ENCODE measurements around the gene ADAMTS3. TPM values are rescaled to one million over a fixed set of nuclear protein-coding genes. Genes with fewer than 3 reads are reported as not detected.
"Not testable (repeated sequence)": the region's sequence is repeated elsewhere in the genome, so short reads cannot be mapped to it uniquely, and the experiment has no call there.

Gene ADAMTS3
- total RNA-seq, 1 donor from 2014 or later, result 0.94 TPM

GRCh38 chr4:72553540-72554337, 15.3 kb downstream of the ADAMTS3 start:
- no peak for DNase-seq (ENCODE audit: low spot score)

GRCh38 chr4:72552447-72552846, 16.6 kb downstream of the ADAMTS3 start:
- no peak for DNase-seq (ENCODE audit: low spot score)

- DNase-seq (ENCODE audit: low spot score), result no peak
Observed at GRCh38 chr4:72546456-72546855, 22.6 kb downstream of the ADAMTS3 start.

- not testable (repeated sequence) for DNase-seq (ENCODE audit: low spot score)
Observed at GRCh38 chr4:72540694-72541093, 28.3 kb downstream of the ADAMTS3 start.

GRCh38 chr4:72538006-72538405, 31.0 kb downstream of the ADAMTS3 start:
- no peak for DNase-seq (ENCODE audit: low spot score)

GRCh38 chr4:72536443-72536842, 32.6 kb downstream of the ADAMTS3 start:
- no peak for DNase-seq (ENCODE audit: low spot score)

- no peak for DNase-seq (ENCODE audit: low spot score)
Observed at GRCh38 chr4:72531768-72532290, 37.2 kb downstream of the ADAMTS3 start.

GRCh38 chr4:72531322-72531721, 37.7 kb downstream of the ADAMTS3 start:
- DNase-seq (ENCODE audit: low spot score), result no peak

GRCh38 chr4:72529148-72529822, 39.7 kb downstream of the ADAMTS3 start:
- DNase-seq (ENCODE audit: low spot score), result no peak

GRCh38 chr4:72527038-72527646, 41.9 kb downstream of the ADAMTS3 start:
- DNase-seq (ENCODE audit: low spot score), result no peak

GRCh38 chr4:72525938-72526337, 43.1 kb downstream of the ADAMTS3 start:
- DNase-seq (ENCODE audit: low spot score), result no peak

- DNase-seq (ENCODE audit: low spot score), result no peak
Observed at GRCh38 chr4:72522440-72522839, 46.6 kb downstream of the ADAMTS3 start.

- DNase-seq (ENCODE audit: low spot score), result no peak
Observed at GRCh38 chr4:72513227-72513626, 55.8 kb downstream of the ADAMTS3 start.

- no peak for DNase-seq (ENCODE audit: low spot score)
Observed at GRCh38 chr4:72507860-72508419, 61.1 kb downstream of the ADAMTS3 start.

GRCh38 chr4:72507167-72507566, 61.9 kb downstream of the ADAMTS3 start:
- DNase-seq (ENCODE audit: low spot score), result no peak

GRCh38 chr4:72505314-72505744, 63.7 kb downstream of the ADAMTS3 start:
- no peak for DNase-seq (ENCODE audit: low spot score)

GRCh38 chr4:72500214-72500613, 68.8 kb downstream of the ADAMTS3 start:
- no peak for DNase-seq (ENCODE audit: low spot score)

- DNase-seq (ENCODE audit: low spot score), result no peak
Observed at GRCh38 chr4:72496119-72496518, 72.9 kb downstream of the ADAMTS3 start.

- no peak for DNase-seq (ENCODE audit: low spot score)
Observed at GRCh38 chr4:72494156-72494555, 74.9 kb downstream of the ADAMTS3 start.

- no peak for DNase-seq (ENCODE audit: low spot score)
Observed at GRCh38 chr4:72489267-72489666, 79.8 kb downstream of the ADAMTS3 start.

GRCh38 chr4:72486991-72487390, 82.0 kb downstream of the ADAMTS3 start:
- no peak for DNase-seq (ENCODE audit: low spot score)

- DNase-seq (ENCODE audit: low spot score), result no peak
Observed at GRCh38 chr4:72484981-72485380, 84.0 kb downstream of the ADAMTS3 start.

Measured in ureter (tissue), 1 donor.